HepG2 (cell line): Measurements from ENCODE around the gene P2RY8. TPM values are rescaled to one million over a fixed set of nuclear protein-coding genes. Genes with fewer than 3 reads are reported as not detected.

Experiments used
- ARNTL ChIP-seq: sonication (generic); formaldehyde crosslinking; IDR thresholded peaks from 2 replicates; pipeline ENCODE4 v1.4.0; 2020; ENCODE audit warnings: mild to moderate bottlenecking, missing genetic modification reagents
- BHLHE40 ChIP-seq: IDR thresholded peaks from 2 replicates; pipeline ENCODE4 v1.6.1; 2011; ENCODE audit warnings: low read length, improper control_type of control experiment
- CBX5 ChIP-seq: sonication (generic); formaldehyde crosslinking; IDR thresholded peaks from 2 replicates; pipeline ENCODE4 v1.4.0; 2020; ENCODE audit warnings: missing genetic modification reagents, borderline replicate concordance
- ELF1 ChIP-seq: sonication (generic); formaldehyde crosslinking; IDR thresholded peaks from 2 replicates; pipeline ENCODE4 v1.4.0; 2020; ENCODE audit warnings: missing genetic modification reagents
- EP300 ChIP-seq, 3 experiments: sonication (generic) in 1 of 3; formaldehyde crosslinking in 1 of 3; IDR thresholded peaks; 2 replicates each; pipeline versions ENCODE4 v1.5.1 to v1.6.1; 2011 to 2020; ENCODE audit warnings: low read depth in 2 of 3, low read length in 2 of 3, borderline replicate concordance in 1 of 3, improper control_type of control experiment in 1 of 3, mild to moderate bottlenecking in 1 of 3, missing genetic modification reagents in 1 of 3, moderate library complexity in 1 of 3
- GABPA ChIP-seq, 2 experiments: IDR thresholded peaks; 2 replicates each; pipeline ENCODE4 v1.6.1; 2011 to 2016; ENCODE audit warnings: low read depth in 2 of 2, low read length in 1 of 2, missing biosample characterization in 1 of 2, missing genetic modification characterization in 1 of 2
- HMG20A ChIP-seq: IDR thresholded peaks from 2 replicates; pipeline ENCODE4 v1.6.1; 2016; ENCODE audit warnings: borderline replicate concordance
- KAT7 ChIP-seq: IDR thresholded peaks from 2 replicates; pipeline ENCODE4 v1.6.1; 2018; ENCODE audit warnings: borderline replicate concordance, missing compliant biosample characterization
- MEF2D ChIP-seq: sonication (generic); formaldehyde crosslinking; IDR thresholded peaks from 2 replicates; pipeline ENCODE4 v1.5.1; 2020; ENCODE audit warnings: mild to moderate bottlenecking, missing genetic modification reagents
- NCOA2 ChIP-seq: sonication (generic); formaldehyde crosslinking; IDR thresholded peaks from 2 replicates; pipeline ENCODE4 v1.8.0; 2022; ENCODE audit warnings: inconsistent platforms
- NFKB2 ChIP-seq: sonication (generic); formaldehyde crosslinking; IDR thresholded peaks from 2 replicates; pipeline ENCODE4 v1.4.0; 2020; ENCODE audit warnings: missing genetic modification reagents, borderline replicate concordance
- TARDBP ChIP-seq: sonication (generic); formaldehyde crosslinking; IDR thresholded peaks from 2 replicates; pipeline ENCODE4 v1.8.0; 2022; ENCODE audit warnings: mild to moderate bottlenecking, missing genetic modification reagents
- TFE3 ChIP-seq: IDR thresholded peaks from 2 replicates; pipeline ENCODE4 v1.6.1; 2016
- UBTF ChIP-seq: sonication (generic); formaldehyde crosslinking; IDR thresholded peaks from 2 replicates; pipeline ENCODE4 v1.4.0; 2020; ENCODE audit warnings: mild to moderate bottlenecking, missing genetic modification reagents
- ZHX2 ChIP-seq, 2 experiments: sonication (generic) in 1 of 2; formaldehyde crosslinking in 1 of 2; IDR thresholded peaks; 2 replicates each; pipeline versions ENCODE4 v1.6.1 to v1.9.0; 2014 to 2022; ENCODE audit warnings: antibody characterized with exemption in 1 of 2, borderline replicate concordance in 1 of 2, inconsistent platforms in 1 of 2, low read depth in 1 of 2, missing genetic modification reagents in 1 of 2
- ZNF615 ChIP-seq: sonication (generic); formaldehyde crosslinking; IDR thresholded peaks from 2 replicates; pipeline ENCODE4 v1.5.0; 2020; ENCODE audit warnings: mild to moderate bottlenecking, missing genetic modification reagents, borderline replicate concordance
- ZNF788 ChIP-seq: sonication (generic); formaldehyde crosslinking; IDR thresholded peaks from 2 replicates; pipeline ENCODE4 v1.5.0; 2020; ENCODE audit warnings: mild to moderate bottlenecking, missing genetic modification reagents, borderline replicate concordance
- polyA plus RNA-seq, 8 experiments: library from polyadenylated mRNA; depleted of rRNA in 3 of 8; stranded (reverse) in 7 of 8; unstranded in 1 of 8; fragments of >200 nt; fragmentation: Illumina TruSeq in 4 of 8; extraction: Trizol in 4 of 8; gene quantifications; 2 replicates each; pipeline versions ENCODE4 v1.2.1 to v1.2.3, GENCODE V29; 2011 to 2016; ENCODE audit warnings: low read depth in 4 of 8, missing spikeins in 1 of 8, mixed read lengths in 1 of 8; ENCODE audit not compliant: insufficient read depth in 1 of 8
- total RNA-seq, 5 experiments: library from RNA; depleted of rRNA; stranded (reverse); fragments of >200 nt; fragmentation: Illumina TruSeq; extraction: Trizol; gene quantifications; 2 replicates each; pipeline ENCODE4 v1.2.3, GENCODE V29; 2016; ENCODE audit warnings: low read depth in 1 of 5

The P2RY8 gene
- total and polyA plus RNA-seq, 2 of the 13 experiments (the other 11 are each of a cell fraction or from before 2014, with no cell fraction given), result 1.0 to 1.3 TPM

GRCh38 chrX:1481636-1482529 is 55.1 kb downstream of the P2RY8 start (continued):
- TF ChIP-seq ZHX2 (IDR thresholded peaks at IDR 0.05; ENCODE audit: low read depth) (peak; percentile 66; the same call in 1 of the 2 replicates), ZHX2 (CRISPR knock-in tag; IDR thresholded peaks at IDR 0.05; ENCODE audit: borderline replicate concordance) (no peak), GABPA (IDR thresholded peaks at IDR 0.05; ENCODE audit: low read depth, low read length) (no peak), GABPA (CRISPR knock-in tag; IDR thresholded peaks at IDR 0.05; ENCODE audit: low read depth) (peak; percentile 65), ARNTL (CRISPR knock-in tag) (peak; percentile 64; the same call in 1 of the 2 replicates), UBTF (peak; percentile 60; the same call in 1 of the 2 replicates), KAT7 (CRISPR knock-in tag) (0 out of 2 replicates have a peak, but pooled peaks have one; percentile 36), CBX5 (CRISPR knock-in tag) (peak; percentile 73), TARDBP (CRISPR knock-in tag) (peak; percentile 77), ELF1 (CRISPR knock-in tag) (peak; percentile 76), BHLHE40 (0 out of 2 replicates have a peak, but pooled peaks have one; percentile 50), NCOA2 (CRISPR knock-in tag) (peak; percentile 84), EP300 (IDR thresholded peaks at IDR 0.05; ENCODE audit: low read depth in 2 of 2, low read length in 2 of 2) (peak; percentile 43 to 83; a peak in 3 of 4 replicates), EP300 (CRISPR knock-in tag; IDR thresholded peaks at IDR 0.05; ENCODE audit: borderline replicate concordance) (peak; percentile 88), MEF2D (CRISPR knock-in tag) (peak; percentile 54; the same call in 1 of the 2 replicates), ZNF615 (CRISPR knock-in tag) (0 out of 2 replicates have a peak, but pooled peaks have one; percentile 30), NFKB2 (CRISPR knock-in tag) (0 out of 2 replicates have a peak, but pooled peaks have one; percentile 24), HMG20A (CRISPR knock-in tag) (peak; percentile 90), ZNF788 (CRISPR knock-in tag) (no peak; the same call in 1 of the 2 replicates), TFE3 (CRISPR knock-in tag) (peak; percentile 91)
